Endodermal cell (in vitro differentiated cells): ENCODE data around the gene NEU3. TPM values are rescaled to one million over a fixed set of nuclear protein-coding genes. Genes with fewer than 3 reads are reported as not detected.

Experiments
- DNase-seq: peaks from one replicate; pipeline ENCODE4 v3.0.0-alpha.2; 2017
- H3K27ac ChIP-seq: 2 replicates; pipeline ENCODE4 v1.5.1; 2013; ENCODE audit warnings: mild to moderate bottlenecking, low read depth, low read length, moderate library complexity
- H3K27me3 ChIP-seq: 2 replicates; pipeline ENCODE4 v1.6.1; 2013; ENCODE audit warnings: mild to moderate bottlenecking, low read length, moderate library complexity; ENCODE audit not compliant: insufficient read depth, control insufficient read depth, poor library complexity, severe bottlenecking
- H3K36me3 ChIP-seq: 2 replicates; pipeline ENCODE4 v1.7.0; 2013; ENCODE audit warnings: mild to moderate bottlenecking, low read length, moderate library complexity; ENCODE audit not compliant: control insufficient read depth, insufficient read depth
- H3K4me1 ChIP-seq: one replicate; pipeline ENCODE4 v1.7.0; 2013; ENCODE audit warnings: low read length; ENCODE audit not compliant: control insufficient read depth, insufficient read depth
- H3K4me3 ChIP-seq: 2 replicates; pipeline ENCODE4 v1.5.1; 2013; ENCODE audit warnings: mild to moderate bottlenecking, low read length, moderate library complexity
- H3K9ac ChIP-seq: 2 replicates; pipeline ENCODE4 v1.6.1; 2013; ENCODE audit warnings: mild to moderate bottlenecking, low read length, moderate library complexity; ENCODE audit not compliant: poor library complexity, severe bottlenecking; ENCODE audit errors: extremely low read depth
- H3K9me3 ChIP-seq: 2 replicates; pipeline ENCODE4 v1.6.1; 2013; ENCODE audit warnings: mild to moderate bottlenecking, low read length, moderate library complexity; ENCODE audit not compliant: control insufficient read depth
- H3K27ac Mint-ChIP-seq: 2 replicates; pipeline ENCODE4 v1.8.0; 2020; ENCODE audit warnings: mixed read lengths
- H3K27me3 Mint-ChIP-seq: 2 replicates; pipeline ENCODE4 v1.8.0; 2021; ENCODE audit warnings: mild to moderate bottlenecking, mixed read lengths; ENCODE audit not compliant: insufficient read depth
- H3K36me3 Mint-ChIP-seq: 2 replicates; pipeline ENCODE4 v1.8.0; 2020; ENCODE audit warnings: low read depth, mixed read lengths
- H3K4me1 Mint-ChIP-seq: 2 replicates; pipeline ENCODE4 v1.8.0; 2020; ENCODE audit warnings: mixed read lengths
- H3K4me3 Mint-ChIP-seq: 2 replicates; pipeline ENCODE4 v1.8.0; 2020; ENCODE audit warnings: mild to moderate bottlenecking, moderate library complexity, mixed read lengths
- H3K9me3 Mint-ChIP-seq: 2 replicates; pipeline ENCODE4 v1.8.0; 2020; ENCODE audit warnings: mild to moderate bottlenecking, mixed read lengths
- CTCF ChIP-seq: fragments of 200-600 bp; sonication (generic); conservative IDR thresholded peaks from 2 replicates; pipeline ENCODE4 v1.5.0; 2021; ENCODE audit warnings: antibody characterized with exemption, mild to moderate bottlenecking
- WGBS, 2 experiments: methylation state at CpG; one replicate each; pipeline versions ENCODE4 v1.1.5 to v1.1.7; 2013; ENCODE audit warnings: missing lambda C conversion rate in 2 of 2, mixed read lengths in 1 of 2; ENCODE audit not compliant: insufficient coverage in 1 of 2, insufficient read length in 1 of 2; 5-methylcytosine and 5-hydroxymethylcytosine counted together
- total RNA-seq, 2 donors: library from RNA; stranded (reverse); fragmentation: NEBNext Ultra II Directional in 1 of 2; extraction: Animal tissue kit (Norgen Biotek cat#: 25700) in 1 of 2; gene quantifications; 2 replicates in 1 of 2; 3 replicates in 1 of 2; pipeline ENCODE4 v1.2.1, GENCODE V29; 2021

NEU3 gene
- total RNA-seq, 2 donors from 2014 or later = 9.1 to 10.8 TPM

- no peaks in the 10 kb centered on the region for H3K9me3 Mint-ChIP-seq
- Histone ChIP-seq H3K4me3 (no peak overlapping the region), H3K9ac (no peak overlapping the region), H3K27me3 (peaks cover 14% of the 10 kb centered on the region), H3K4me1 (no peaks in the 10 kb centered on the region), H3K27ac (no peak overlapping the region), H3K36me3 (peaks cover 4% of the 10 kb centered on the region), H3K9me3 (no peaks in the 10 kb centered on the region)
- no peaks in the 10 kb centered on the region for H3K4me1 Mint-ChIP-seq
- no peak for TF ChIP-seq CTCF
- peaks cover 3% of the 10 kb centered on the region for H3K27me3 Mint-ChIP-seq
- no peak overlapping the region for H3K4me3 Mint-ChIP-seq
- no peak overlapping the region for H3K27ac Mint-ChIP-seq
- DNase-seq = no peak
- H3K36me3 Mint-ChIP-seq = peaks cover 16% of the 10 kb centered on the region
- WGBS, 2 experiments = 90 to 100% methylated on average over 2 to 3 of the region's 3 CpGs
Measured at GRCh38 chr11:75001686-75002085, 13.0 kb downstream of the NEU3 start.

- no peaks in the 10 kb centered on the region for H3K9me3 ChIP-seq
- 100% methylated on average over 1 of the region's 1 CpG; no CpG with 5 or more reads in 1 of the 2 experiments for WGBS, 2 experiments
- H3K36me3 ChIP-seq = peaks cover 4% of the 10 kb centered on the region
- H3K4me1 ChIP-seq = no peaks in the 10 kb centered on the region
- peaks cover 20% of the 10 kb centered on the region for H3K27me3 ChIP-seq
- no peak overlapping the region for H3K9ac ChIP-seq
- H3K27me3 Mint-ChIP-seq = peaks cover 3% of the 10 kb centered on the region
- no peak for DNase-seq
- H3K9me3 Mint-ChIP-seq = no peaks in the 10 kb centered on the region
- H3K4me3 Mint-ChIP-seq = no peak overlapping the region
- H3K27ac Mint-ChIP-seq = no peak overlapping the region
- H3K36me3 Mint-ChIP-seq = peaks cover 16% of the 10 kb centered on the region
- TF ChIP-seq CTCF = no peak
- no peak overlapping the region for H3K27ac ChIP-seq
- no peak overlapping the region for H3K4me3 ChIP-seq
- no peaks in the 10 kb centered on the region for H3K4me1 Mint-ChIP-seq
Measured at GRCh38 chr11:75002516-75002915, 13.8 kb downstream of the NEU3 start.

GRCh38 chr11:75004215-75004614 is 15.5 kb downstream of the NEU3 start:
- H3K4me1 ChIP-seq = no peaks in the 10 kb centered on the region
- peaks cover 4% of the 10 kb centered on the region for H3K36me3 ChIP-seq
- no peak for TF ChIP-seq CTCF
- H3K9me3 ChIP-seq = no peaks in the 10 kb centered on the region
- Mint-ChIP-seq H3K27ac (no peak overlapping the region), H3K36me3 (peaks cover 21% of the 10 kb centered on the region), H3K9me3 (no peaks in the 10 kb centered on the region), H3K4me3 (no peak overlapping the region), H3K4me1 (no peaks in the 10 kb centered on the region), H3K27me3 (no peaks in the 10 kb centered on the region)
- no peak overlapping the region for H3K4me3 ChIP-seq
- 88 to 100% methylated on average over 1 of the region's 1 CpG for WGBS, 2 experiments
- H3K27ac ChIP-seq = no peak overlapping the region
- peaks cover 14% of the 10 kb centered on the region for H3K27me3 ChIP-seq
- H3K9ac ChIP-seq = no peak overlapping the region
- no peak for DNase-seq
